ENCODE data around the gene BRINP1.

The BRINP1 gene

DNA sequence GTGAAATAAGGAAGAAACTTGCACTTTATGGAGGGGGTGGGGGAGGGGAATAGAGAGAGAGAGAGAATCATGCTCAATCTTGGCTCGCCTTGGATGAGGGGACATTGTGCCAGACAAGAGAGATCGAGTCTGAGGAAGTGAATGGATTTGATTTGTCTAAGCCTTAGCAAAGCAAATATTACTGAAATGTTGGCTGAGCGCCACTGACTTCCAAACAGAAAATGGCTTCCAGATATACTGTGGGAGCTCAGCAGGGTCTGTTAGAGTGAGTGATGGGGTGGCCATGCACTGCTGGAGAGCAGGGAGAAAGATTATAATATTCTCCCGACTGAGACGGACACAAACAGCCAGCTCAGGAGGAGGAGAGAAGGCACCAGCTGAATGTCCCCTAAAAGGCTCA lies 34.5 kb downstream of the BRINP1 start:
- Histone ChIP-seq H3K9ac (ENCODE audit: low read length) (no peak overlapping the region), H3K27me3 (ENCODE audit: control insufficient read depth, insufficient read depth, low read length) (no peaks in the 10 kb centered on the region), H3K4me1 (ENCODE audit: control insufficient read depth, insufficient read depth, low read length) (no peaks in the 10 kb centered on the region), H3K9me3 (ENCODE audit: control insufficient read depth, low read length) (no peaks in the 10 kb centered on the region), H3K4me3 (ENCODE audit: low read length) (no peak overlapping the region), H3K36me3 (ENCODE audit: control insufficient read depth, insufficient read depth, low read length) (no peaks in the 10 kb centered on the region)

- no peaks in the 10 kb centered on the region for H3K4me1 ChIP-seq (ENCODE audit: control insufficient read depth, insufficient read depth, low read length)
- H3K9ac ChIP-seq (ENCODE audit: low read length): no peak overlapping the region
- no peaks in the 10 kb centered on the region for H3K9me3 ChIP-seq (ENCODE audit: control insufficient read depth, low read length)
- H3K27me3 ChIP-seq (ENCODE audit: control insufficient read depth, insufficient read depth, low read length): no peaks in the 10 kb centered on the region
- no peak overlapping the region for H3K4me3 ChIP-seq (ENCODE audit: low read length)
- H3K36me3 ChIP-seq (ENCODE audit: control insufficient read depth, insufficient read depth, low read length): no peaks in the 10 kb centered on the region
Observed at GRCh38 chr9:119333507-119334229, 35.6 kb downstream of the BRINP1 start.

GRCh38 chr9:119332522-119332921 lies 36.7 kb downstream of the BRINP1 start:
- H3K4me3 ChIP-seq (ENCODE audit: low read length): no peak overlapping the region
- no peak overlapping the region for H3K9ac ChIP-seq (ENCODE audit: low read length)
- H3K4me1 ChIP-seq (ENCODE audit: control insufficient read depth, insufficient read depth, low read length): no peaks in the 10 kb centered on the region
- no peaks in the 10 kb centered on the region for H3K36me3 ChIP-seq (ENCODE audit: control insufficient read depth, insufficient read depth, low read length)
- H3K27me3 ChIP-seq (ENCODE audit: control insufficient read depth, insufficient read depth, low read length): no peaks in the 10 kb centered on the region
- H3K9me3 ChIP-seq (ENCODE audit: control insufficient read depth, low read length): no peaks in the 10 kb centered on the region

GRCh38 chr9:119322184-119322583 lies 47.1 kb downstream of the BRINP1 start:
- Histone ChIP-seq H3K36me3 (ENCODE audit: control insufficient read depth, insufficient read depth, low read length) (no peaks in the 10 kb centered on the region), H3K4me1 (ENCODE audit: control insufficient read depth, insufficient read depth, low read length) (no peaks in the 10 kb centered on the region), H3K9ac (ENCODE audit: low read length) (no peak overlapping the region), H3K27me3 (ENCODE audit: control insufficient read depth, insufficient read depth, low read length) (no peaks in the 10 kb centered on the region), H3K9me3 (ENCODE audit: control insufficient read depth, low read length) (no peaks in the 10 kb centered on the region), H3K4me3 (ENCODE audit: low read length) (no peak overlapping the region)

DNA sequence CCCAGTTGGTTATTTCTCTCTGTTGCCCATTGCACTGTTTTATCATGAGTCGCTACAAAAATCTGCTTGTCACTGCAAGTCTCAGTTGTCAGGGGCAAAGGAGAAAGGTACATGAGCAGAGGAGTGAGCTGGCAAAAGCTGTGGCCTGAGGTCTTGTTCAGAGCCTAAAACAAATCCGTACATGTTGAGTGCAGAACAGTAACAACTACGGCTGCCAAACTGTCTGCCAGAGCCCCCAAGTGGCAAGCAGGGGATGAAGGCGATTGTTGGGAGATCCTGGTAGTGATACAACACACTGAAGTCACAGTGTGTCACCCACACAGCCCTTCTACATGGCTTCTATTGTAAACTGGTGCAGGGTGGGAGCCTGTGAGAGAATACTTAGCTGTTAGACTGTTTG lies 50.9 kb downstream of the BRINP1 start:
- no peaks in the 10 kb centered on the region for H3K9me3 ChIP-seq (ENCODE audit: control insufficient read depth, low read length)
- H3K27me3 ChIP-seq (ENCODE audit: control insufficient read depth, insufficient read depth, low read length): no peaks in the 10 kb centered on the region
- H3K4me3 ChIP-seq (ENCODE audit: low read length): no peak overlapping the region

GRCh38 chr9:119313846-119314245 lies 55.4 kb downstream of the BRINP1 start:
- Histone ChIP-seq H3K27me3 (ENCODE audit: control insufficient read depth, insufficient read depth, low read length) (no peaks in the 10 kb centered on the region), H3K36me3 (ENCODE audit: control insufficient read depth, insufficient read depth, low read length) (no peaks in the 10 kb centered on the region), H3K9ac (ENCODE audit: low read length) (no peak overlapping the region), H3K4me1 (ENCODE audit: control insufficient read depth, insufficient read depth, low read length) (no peaks in the 10 kb centered on the region), H3K9me3 (ENCODE audit: control insufficient read depth, low read length) (no peaks in the 10 kb centered on the region), H3K4me3 (ENCODE audit: low read length) (no peak overlapping the region)

More for the DNA sequence above, 50.9 kb downstream of the BRINP1 start:
- H3K36me3 ChIP-seq (ENCODE audit: control insufficient read depth, insufficient read depth, low read length): no peaks in the 10 kb centered on the region
- H3K9ac ChIP-seq (ENCODE audit: low read length): no peak overlapping the region
- H3K4me1 ChIP-seq (ENCODE audit: control insufficient read depth, insufficient read depth, low read length): no peaks in the 10 kb centered on the region

GRCh38 chr9:119310741-119311140 lies 58.5 kb downstream of the BRINP1 start:
- H3K4me3 ChIP-seq (ENCODE audit: low read length): no peak overlapping the region
- no peaks in the 10 kb centered on the region for H3K9me3 ChIP-seq (ENCODE audit: control insufficient read depth, low read length)
- H3K9ac ChIP-seq (ENCODE audit: low read length): no peak overlapping the region
- H3K36me3 ChIP-seq (ENCODE audit: control insufficient read depth, insufficient read depth, low read length): no peaks in the 10 kb centered on the region
- H3K4me1 ChIP-seq (ENCODE audit: control insufficient read depth, insufficient read depth, low read length): no peaks in the 10 kb centered on the region
- no peaks in the 10 kb centered on the region for H3K27me3 ChIP-seq (ENCODE audit: control insufficient read depth, insufficient read depth, low read length)

DNA sequence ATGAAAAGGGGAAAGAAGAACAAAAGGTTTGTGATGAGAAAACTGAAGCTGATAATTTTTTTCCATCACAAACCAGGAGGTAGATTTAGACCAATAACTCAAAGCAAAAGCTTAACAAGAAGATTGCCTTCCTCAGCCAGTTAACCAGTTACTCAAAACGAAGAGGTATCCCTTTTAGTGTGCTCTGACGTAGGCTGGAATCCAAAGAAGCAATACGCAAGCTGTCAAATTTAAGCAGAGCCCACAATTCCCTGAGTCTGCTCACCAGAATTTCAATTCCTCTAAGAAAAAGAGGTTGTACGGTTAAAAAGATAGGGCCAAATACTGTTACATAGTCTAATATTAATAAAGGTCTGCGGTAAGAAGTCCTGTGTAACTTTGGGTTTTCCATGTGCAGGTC lies 61.8 kb downstream of the BRINP1 start:
- no peaks in the 10 kb centered on the region for H3K27me3 ChIP-seq (ENCODE audit: control insufficient read depth, insufficient read depth, low read length)
- H3K9ac ChIP-seq (ENCODE audit: low read length): no peak overlapping the region
- H3K4me1 ChIP-seq (ENCODE audit: control insufficient read depth, insufficient read depth, low read length): no peaks in the 10 kb centered on the region

GRCh38 chr9:119304555-119304954 lies 64.7 kb downstream of the BRINP1 start:
- no peaks in the 10 kb centered on the region for H3K4me1 ChIP-seq (ENCODE audit: control insufficient read depth, insufficient read depth, low read length)
- no peaks in the 10 kb centered on the region for H3K9me3 ChIP-seq (ENCODE audit: control insufficient read depth, low read length)
- no peaks in the 10 kb centered on the region for H3K27me3 ChIP-seq (ENCODE audit: control insufficient read depth, insufficient read depth, low read length)
- no peak overlapping the region for H3K9ac ChIP-seq (ENCODE audit: low read length)
- H3K4me3 ChIP-seq (ENCODE audit: low read length): no peak overlapping the region
- no peaks in the 10 kb centered on the region for H3K36me3 ChIP-seq (ENCODE audit: control insufficient read depth, insufficient read depth, low read length)

More for the DNA sequence above, 61.8 kb downstream of the BRINP1 start:
- Histone ChIP-seq H3K36me3 (ENCODE audit: control insufficient read depth, insufficient read depth, low read length) (no peaks in the 10 kb centered on the region), H3K4me3 (ENCODE audit: low read length) (no peak overlapping the region), H3K9me3 (ENCODE audit: control insufficient read depth, low read length) (no peaks in the 10 kb centered on the region)

DNA sequence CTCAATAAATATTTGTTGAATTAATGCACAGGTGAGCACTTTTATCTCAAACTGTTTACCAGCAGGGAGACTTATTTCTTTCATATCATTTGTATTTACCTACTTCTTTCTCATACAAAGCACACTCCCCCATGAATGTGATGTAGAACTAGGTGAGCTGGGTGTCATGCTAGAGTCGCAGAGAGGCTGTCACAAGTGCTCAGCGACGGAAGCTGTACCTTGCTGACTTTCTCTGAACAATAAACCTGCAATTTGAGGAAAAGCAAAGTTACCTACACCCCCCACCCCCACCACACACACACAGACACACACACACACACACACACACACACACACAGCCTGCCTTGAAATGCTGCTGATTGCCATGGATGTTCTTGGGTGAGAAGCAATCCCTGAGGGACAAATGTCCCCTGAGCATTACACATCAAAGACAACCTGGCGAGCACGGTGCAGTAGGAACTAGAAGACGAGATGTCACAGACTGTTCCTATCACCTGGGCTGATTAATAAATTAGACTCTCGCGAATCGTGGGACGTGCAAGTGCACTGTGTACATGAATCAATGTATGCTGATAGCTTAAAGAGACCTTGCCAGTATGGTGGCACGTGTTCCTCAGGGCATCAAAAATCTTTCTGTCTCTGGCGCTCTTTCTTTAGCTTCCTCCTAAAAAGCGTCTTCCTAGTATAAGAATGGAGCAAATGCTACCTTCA lies 66.1 kb downstream of the BRINP1 start:
- Histone ChIP-seq H3K4me1 (ENCODE audit: control insufficient read depth, insufficient read depth, low read length) (no peaks in the 10 kb centered on the region), H3K9ac (ENCODE audit: low read length) (no peak overlapping the region), H3K4me3 (ENCODE audit: low read length) (no peak overlapping the region), H3K36me3 (ENCODE audit: control insufficient read depth, insufficient read depth, low read length) (no peaks in the 10 kb centered on the region), H3K9me3 (ENCODE audit: control insufficient read depth, low read length) (no peaks in the 10 kb centered on the region), H3K27me3 (ENCODE audit: control insufficient read depth, insufficient read depth, low read length) (no peaks in the 10 kb centered on the region)

DNA sequence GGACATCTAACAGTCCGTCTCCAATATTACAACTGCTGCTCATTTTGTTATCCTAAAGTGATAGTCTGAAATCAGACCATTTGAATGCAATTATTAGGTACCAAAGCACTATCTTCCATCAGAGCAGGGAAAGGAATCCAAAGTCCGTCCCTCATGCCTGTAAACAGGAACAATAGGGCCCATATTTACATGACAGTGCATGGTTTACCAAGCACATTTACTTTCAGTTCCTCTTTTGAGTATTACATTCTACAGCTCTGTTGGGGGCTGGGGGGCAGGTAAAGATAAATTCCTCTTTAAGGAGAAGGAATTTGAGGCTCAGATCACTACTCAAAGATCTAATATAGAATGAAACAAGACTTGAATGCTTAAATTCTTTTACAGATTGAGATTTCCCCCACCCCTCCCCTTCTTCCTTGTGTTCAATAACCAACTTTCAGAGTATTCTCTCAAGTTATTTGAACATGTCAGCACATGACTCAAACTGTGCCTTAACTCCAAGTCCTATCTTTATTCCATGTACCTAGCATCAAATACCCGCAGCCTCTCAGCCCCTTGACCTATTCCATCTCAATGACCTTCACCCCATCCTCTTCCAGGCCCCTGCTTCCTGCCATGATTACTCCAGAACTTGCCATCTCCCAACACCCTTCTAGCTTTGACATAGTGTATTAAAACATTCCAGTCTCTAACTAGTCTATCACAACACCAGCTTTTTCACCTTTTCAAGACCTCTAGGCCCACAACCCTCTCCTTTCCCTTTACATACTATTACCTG lies 71.0 kb downstream of the BRINP1 start:
- Histone ChIP-seq H3K4me1 (ENCODE audit: control insufficient read depth, insufficient read depth, low read length) (no peaks in the 10 kb centered on the region), H3K27me3 (ENCODE audit: control insufficient read depth, insufficient read depth, low read length) (no peaks in the 10 kb centered on the region), H3K9ac (ENCODE audit: low read length) (no peak overlapping the region), H3K36me3 (ENCODE audit: control insufficient read depth, insufficient read depth, low read length) (no peaks in the 10 kb centered on the region), H3K4me3 (ENCODE audit: low read length) (no peak overlapping the region), H3K9me3 (ENCODE audit: control insufficient read depth, low read length) (no peaks in the 10 kb centered on the region)

DNA sequence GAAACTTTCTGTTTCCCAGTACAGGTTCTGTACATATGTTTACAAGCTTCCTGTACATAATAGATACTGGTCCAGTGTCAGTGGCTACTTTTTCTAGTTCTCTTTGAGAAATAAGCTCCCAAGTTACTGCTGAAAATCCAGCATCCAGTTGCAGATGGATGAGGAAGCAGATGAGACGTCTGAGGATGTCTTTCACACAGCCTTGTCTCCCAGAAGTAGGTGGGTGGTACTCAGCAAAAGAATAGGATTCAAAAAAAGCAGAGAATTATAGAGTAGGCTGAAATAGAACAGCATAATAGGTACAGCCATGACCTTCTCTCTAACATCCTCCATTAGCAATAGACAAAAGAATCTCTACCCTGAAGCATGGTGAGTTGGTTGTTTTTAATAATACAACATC lies 77.7 kb downstream of the BRINP1 start:
- no peaks in the 10 kb centered on the region for H3K9me3 ChIP-seq (ENCODE audit: control insufficient read depth, low read length)
- no peak overlapping the region for H3K4me3 ChIP-seq (ENCODE audit: low read length)
- H3K4me1 ChIP-seq (ENCODE audit: control insufficient read depth, insufficient read depth, low read length): no peaks in the 10 kb centered on the region
- no peak overlapping the region for H3K9ac ChIP-seq (ENCODE audit: low read length)
- no peaks in the 10 kb centered on the region for H3K27me3 ChIP-seq (ENCODE audit: control insufficient read depth, insufficient read depth, low read length)
- H3K36me3 ChIP-seq (ENCODE audit: control insufficient read depth, insufficient read depth, low read length): no peaks in the 10 kb centered on the region
